Nucleus accumbens (tissue), 56 donors: ENCODE measurements around the gene OS9.
"Not testable (repeated sequence)": the region's sequence is repeated elsewhere in the genome, so short reads cannot be mapped to it uniquely, and the experiment has no call there.

Source experiments
- DNase-seq, 56 donors: peaks; one replicate each; lab custom pipeline; 2025; lab: John Stamatoyannopoulos, UW

Gene OS9

GRCh38 chr12:57693659-57694458 lies at the start of gene OS9:
TSS of gene OS9 (plus strand) at chr12:57694132. CDS start at chr12:57694162, 30 bp downstream.
- DNase-seq: peak; percentile 66 to 99 (median 97)

- DNase-seq: not testable (repeated sequence)
Measured at GRCh38 chr12:57645990-57646658, 47.8 kb upstream of the OS9 start.

- not testable (repeated sequence) for DNase-seq
Measured at GRCh38 chr12:57646659-57647049, 47.3 kb upstream of the OS9 start.

- no peak for DNase-seq
Measured at GRCh38 chr12:57654042-57654441, 39.9 kb upstream of the OS9 start.

GRCh38 chr12:57655541-57656240 lies 38.2 kb upstream of the OS9 start:
- no peak for DNase-seq

- DNase-seq: not testable (repeated sequence)
Measured at GRCh38 chr12:57656408-57656807, 37.5 kb upstream of the OS9 start.

GRCh38 chr12:57657744-57658143 lies 36.2 kb upstream of the OS9 start:
- DNase-seq: no peak

- no peak for DNase-seq
Measured at GRCh38 chr12:57658890-57659289, 35.0 kb upstream of the OS9 start.

GRCh38 chr12:57661376-57661775 lies 32.6 kb upstream of the OS9 start:
- DNase-seq: no peak

- not testable (repeated sequence) for DNase-seq
Measured at GRCh38 chr12:57665066-57665820, 28.7 kb upstream of the OS9 start.

GRCh38 chr12:57666897-57667296 lies 27.0 kb upstream of the OS9 start:
- DNase-seq: no peak

GRCh38 chr12:57669691-57670090 lies 24.2 kb upstream of the OS9 start:
- not testable (repeated sequence) for DNase-seq

GRCh38 chr12:57671811-57672210 lies 22.1 kb upstream of the OS9 start:
- DNase-seq: not testable (repeated sequence)

GRCh38 chr12:57672801-57673200 lies 21.1 kb upstream of the OS9 start:
- DNase-seq: no peak

GRCh38 chr12:57674691-57675090 lies 19.2 kb upstream of the OS9 start:
- no peak for DNase-seq

- DNase-seq: not testable (repeated sequence)
Measured at GRCh38 chr12:57677947-57678346, 16.0 kb upstream of the OS9 start.

GRCh38 chr12:57679697-57680096 lies 14.2 kb upstream of the OS9 start:
- no peak for DNase-seq

- DNase-seq: no peak
Measured at GRCh38 chr12:57687862-57688261, 6.1 kb upstream of the OS9 start.

GRCh38 chr12:57688931-57689330 lies 5.0 kb upstream of the OS9 start:
- no peak for DNase-seq

GRCh38 chr12:57692500-57692899 lies 1.4 kb upstream of the OS9 start:
- DNase-seq: no peak

- DNase-seq: peak in 4 of 56 donors; percentile 20 to 30 (median 27)
Measured at GRCh38 chr12:57693317-57693658, 644 bp upstream of the OS9 start.
